Esophagus muscularis mucosa (tissue), 4 donors: Measurements from ENCODE around the gene TXNDC16. TPM values are rescaled to one million over a fixed set of nuclear protein-coding genes. Genes with fewer than 3 reads are reported as not detected.
A peak's percentile ranks its signal among the peaks of the same experiment; 100 is the strongest.
"Not testable (repeated sequence)": the region's sequence is repeated elsewhere in the genome, so short reads cannot be mapped to it uniquely, and the experiment has no call there.

ENCODE experiments used
- DNase-seq: peaks from one replicate; pipeline ENCODE4 v3.0.0-alpha.2; 2017; ENCODE audit errors: extremely low spot score
- H3K27ac ChIP-seq, 4 donors: fragments of 200-600 bp; sonication (generic); replicated peaks in 1 of 4; 1 replicate in 3 of 4; 2 replicates in 1 of 4; pipeline ENCODE4 v1.5.1; 2016 to 2019; ENCODE audit warnings: mild to moderate bottlenecking in 1 of 4
- H3K27me3 ChIP-seq, 4 donors: fragments of 200-600 bp; sonication (generic); one replicate each; pipeline versions ENCODE4 v1.5.1 to v1.6.0; 2016 to 2019
- H3K36me3 ChIP-seq, 4 donors: fragments of 200-600 bp; sonication (generic); one replicate each; pipeline ENCODE4 v1.5.1; 2016 to 2019
- H3K4me1 ChIP-seq, 4 donors: fragments of 200-600 bp; sonication (generic); one replicate each; pipeline ENCODE4 v1.5.1; 2016 to 2019
- H3K4me3 ChIP-seq, 4 donors: fragments of 200-600 bp; sonication (generic); 1 replicate in 2 of 4; 2 replicates in 2 of 4; pipeline ENCODE4 v1.5.1; 2016 to 2019; ENCODE audit warnings: mild to moderate bottlenecking in 4 of 4, moderate library complexity in 1 of 4
- H3K9me3 ChIP-seq, 4 donors: fragments of 200-600 bp; sonication (generic); 1 replicate in 3 of 4; 2 replicates in 1 of 4; pipeline ENCODE4 v1.5.1; 2016 to 2019
- EP300 ChIP-seq: sonication (generic); formaldehyde crosslinking; IDR thresholded peaks from one replicate; pipeline ENCODE4 v1.6.1; 2017; ENCODE audit warnings: antibody characterized with exemption
- POLR2A ChIP-seq: fragments of 450-650 bp; IDR thresholded peaks from one replicate; pipeline ENCODE4 v1.6.1; 2017; ENCODE audit warnings: antibody characterized with exemption, moderate library complexity, mild to moderate bottlenecking, low read depth
- POLR2AphosphoS5 ChIP-seq, 2 donors: sonication (generic); formaldehyde crosslinking; IDR thresholded peaks; one replicate each; pipeline ENCODE4 v1.6.1; 2017; ENCODE audit warnings: antibody characterized with exemption in 2 of 2
- WGBS: methylation state at CpG from one replicate; pipeline ENCODE4 v1.1.5; 2018; 5-methylcytosine and 5-hydroxymethylcytosine counted together
- intact Hi-C: fragments of 100-400 bp; cut with DNase I; formaldehyde crosslinking; loops from one replicate; pipeline ENCODE4 v1.15.1; 2023
- total RNA-seq, 4 donors: library from RNA; depleted of rRNA; stranded (reverse); fragments of >200 nt; gene quantifications; one replicate each; pipeline versions ENCODE4 v1.1.0 to v1.2.1, GENCODE V29; 2016
- TF ChIP-seq, protein P1 (sequence below), 3 experiments: fragments of 200-600 bp in 2 of 3; fragments of 450-650 bp in 1 of 3; sonication (generic) in 2 of 3; IDR thresholded peaks; one replicate each; pipeline ENCODE4 v1.5.1; 2017 to 2019; ENCODE audit warnings: antibody characterized with exemption in 3 of 3, mild to moderate bottlenecking in 2 of 3, moderate library complexity in 1 of 3

TXNDC16 gene
- total RNA-seq, 4 donors from 2014 or later: 6.5 to 12.5 (median 11.8) TPM

- TF ChIP-seq EP300: no peak
- no peak for TF ChIP-seq POLR2A
- TF ChIP-seq POLR2AphosphoS5 (IDR thresholded peaks at IDR 0.05): no peak
- TF ChIP-seq, protein P1, sequence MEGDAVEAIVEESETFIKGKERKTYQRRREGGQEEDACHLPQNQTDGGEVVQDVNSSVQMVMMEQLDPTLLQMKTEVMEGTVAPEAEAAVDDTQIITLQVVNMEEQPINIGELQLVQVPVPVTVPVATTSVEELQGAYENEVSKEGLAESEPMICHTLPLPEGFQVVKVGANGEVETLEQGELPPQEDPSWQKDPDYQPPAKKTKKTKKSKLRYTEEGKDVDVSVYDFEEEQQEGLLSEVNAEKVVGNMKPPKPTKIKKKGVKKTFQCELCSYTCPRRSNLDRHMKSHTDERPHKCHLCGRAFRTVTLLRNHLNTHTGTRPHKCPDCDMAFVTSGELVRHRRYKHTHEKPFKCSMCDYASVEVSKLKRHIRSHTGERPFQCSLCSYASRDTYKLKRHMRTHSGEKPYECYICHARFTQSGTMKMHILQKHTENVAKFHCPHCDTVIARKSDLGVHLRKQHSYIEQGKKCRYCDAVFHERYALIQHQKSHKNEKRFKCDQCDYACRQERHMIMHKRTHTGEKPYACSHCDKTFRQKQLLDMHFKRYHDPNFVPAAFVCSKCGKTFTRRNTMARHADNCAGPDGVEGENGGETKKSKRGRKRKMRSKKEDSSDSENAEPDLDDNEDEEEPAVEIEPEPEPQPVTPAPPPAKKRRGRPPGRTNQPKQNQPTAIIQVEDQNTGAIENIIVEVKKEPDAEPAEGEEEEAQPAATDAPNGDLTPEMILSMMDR (IDR thresholded peaks at IDR 0.05): no peak
- no peak for DNase-seq
- no peak overlapping the region for H3K27ac ChIP-seq
- intact Hi-C loops: no loop called here
- 91% methylated on average over 4 of the region's 4 CpGs for WGBS
- H3K36me3 ChIP-seq: peaks cover 0 to 54% (median 14%) of the 10 kb centered on the region in 4 donors
- no peaks in the 10 kb centered on the region for H3K9me3 ChIP-seq
- no peaks in the 10 kb centered on the region for H3K4me1 ChIP-seq
- H3K27me3 ChIP-seq: no peaks in the 10 kb centered on the region
- no peak overlapping the region for H3K4me3 ChIP-seq
Measured at GRCh38 chr14:52485350-52485960, 66.8 kb downstream of the TXNDC16 start.

DNA sequence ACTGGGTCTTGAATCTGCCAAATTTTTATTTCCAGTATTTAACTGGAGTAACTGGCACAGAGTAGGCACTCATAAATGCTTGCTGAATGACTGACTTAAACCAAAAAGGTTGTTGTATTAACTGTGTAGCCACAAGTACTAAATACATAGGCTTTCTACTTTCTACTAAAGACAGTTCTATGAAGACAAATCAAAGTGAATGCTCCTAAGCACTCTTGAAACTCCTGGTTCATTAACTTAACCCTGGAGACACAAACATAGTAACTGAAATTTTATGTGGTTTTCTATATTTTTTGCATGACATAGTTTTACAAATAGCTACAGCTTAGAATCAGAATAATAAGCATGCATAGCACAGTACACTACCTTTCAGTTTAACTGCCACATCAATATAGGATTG lies 70.4 kb downstream of the TXNDC16 start:
- no peak for DNase-seq
- intact Hi-C loops: no loop called here
- no peak overlapping the region for H3K27ac ChIP-seq
- peaks cover 0 to 31% (median 9%) of the 10 kb centered on the region in 4 donors for H3K36me3 ChIP-seq
- H3K4me1 ChIP-seq: no peaks in the 10 kb centered on the region
- peaks cover 0 to 3% (median 0%) of the 10 kb centered on the region in 4 donors for H3K9me3 ChIP-seq
- no peaks in the 10 kb centered on the region for H3K27me3 ChIP-seq
- no peak for TF ChIP-seq EP300
- TF ChIP-seq POLR2A: no peak
- TF ChIP-seq POLR2AphosphoS5 (IDR thresholded peaks at IDR 0.05): no peak
- TF ChIP-seq, protein P1 (IDR thresholded peaks at IDR 0.05): no peak
- H3K4me3 ChIP-seq: no peak overlapping the region

DNA sequence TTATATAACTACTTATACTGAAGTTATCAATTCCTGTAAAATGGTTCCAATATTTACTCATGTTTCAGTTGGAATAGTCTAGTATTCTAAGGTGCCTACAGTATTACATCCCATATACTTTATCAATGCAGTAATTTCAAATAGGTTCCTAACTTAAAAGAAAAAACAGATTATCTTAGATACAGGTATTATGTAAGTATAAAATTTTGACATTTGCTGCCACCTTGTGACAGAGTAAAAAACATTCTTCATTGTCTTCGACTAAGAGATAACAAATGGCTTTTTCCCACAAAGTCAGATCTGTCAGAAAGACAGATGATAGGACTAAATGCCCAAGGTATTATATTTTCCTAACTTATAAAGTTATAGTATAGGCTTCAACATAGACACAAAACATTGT lies 78.7 kb downstream of the TXNDC16 start:
- Histone ChIP-seq H3K9me3 (peaks cover 0 to 5% (median 0%) of the 10 kb centered on the region in 4 donors), H3K36me3 (peaks cover under 1 to 27% (median 10%) of the 10 kb centered on the region in 4 donors), H3K27ac (no peak overlapping the region), H3K4me3 (no peak overlapping the region), H3K4me1 (no peaks in the 10 kb centered on the region), H3K27me3 (no peaks in the 10 kb centered on the region)
- intact Hi-C loops: loop anchor here (5.0 kb wide), 1 partner anchor 171 kb away; no protein-coding TSS in a partner anchor
- 19% methylated on average over 1 of the region's 1 CpG for WGBS
- DNase-seq: no peak
- TF ChIP-seq, protein P1 (IDR thresholded peaks at IDR 0.05): peak; percentile 32 to 37 (median 34)
- TF ChIP-seq EP300 (no peak), POLR2A (no peak), POLR2AphosphoS5 (IDR thresholded peaks at IDR 0.05) (no peak)

DNA sequence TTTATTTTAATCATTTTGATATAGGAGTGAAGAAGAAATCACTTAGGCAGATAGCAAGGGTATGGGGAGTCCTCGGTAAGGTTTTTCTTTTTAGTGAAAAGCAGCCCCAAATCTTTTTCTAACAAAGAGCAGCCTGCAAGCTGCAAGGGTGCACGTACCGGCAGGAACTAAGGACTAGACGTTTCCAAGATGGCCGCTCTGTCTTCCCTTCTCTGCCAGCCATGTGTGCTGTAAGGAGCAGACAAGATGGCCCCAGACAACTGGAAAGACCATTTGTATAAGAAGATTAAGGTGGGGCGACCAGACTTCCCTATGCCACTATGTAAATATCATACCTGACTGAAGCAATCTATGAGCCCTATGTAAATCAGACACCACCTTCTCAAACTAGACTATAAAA lies 79.6 kb downstream of the TXNDC16 start:
- WGBS: 97% methylated on average over 6 of the region's 6 CpGs
- Histone ChIP-seq H3K4me1 (no peaks in the 10 kb centered on the region), H3K27ac (no peak overlapping the region), H3K4me3 (no peak overlapping the region), H3K9me3 (peaks cover 0 to 5% (median 0%) of the 10 kb centered on the region in 4 donors), H3K27me3 (no peaks in the 10 kb centered on the region), H3K36me3 (peaks cover 3 to 30% (median 10%) of the 10 kb centered on the region in 4 donors)
- TF ChIP-seq EP300 (no peak), POLR2A (no peak), POLR2AphosphoS5 (IDR thresholded peaks at IDR 0.05) (no peak)
- TF ChIP-seq, protein P1 (IDR thresholded peaks at IDR 0.05): no peak
- DNase-seq: no peak
- intact Hi-C loops: loop anchor here (5.0 kb wide), 1 partner anchor 170 kb away; no protein-coding TSS in a partner anchor

GRCh38 chr14:52472251-52472650 lies 80.1 kb downstream of the TXNDC16 start:
- H3K9me3 ChIP-seq, H3K4me1 ChIP-seq, H3K4me3 ChIP-seq, H3K27me3 ChIP-seq, DNase-seq, H3K27ac ChIP-seq: not testable (repeated sequence)
- peaks cover 3 to 30% (median 10%) of the 10 kb centered on the region in 4 donors for H3K36me3 ChIP-seq
- WGBS: 97% methylated on average over 13 of the region's 13 CpGs
- intact Hi-C loops: loop anchor here (5.0 kb wide), 1 partner anchor 170 kb away; no protein-coding TSS in a partner anchor
